Prostate gland (tissue), 2 donors: ENCODE measurements around the gene GUCY1A2.

Experiments used
- POLR2A ChIP-seq: fragments of 450-650 bp; IDR thresholded peaks from one replicate; pipeline ENCODE4 v1.6.1; 2016; ENCODE audit warnings: antibody characterized with exemption, mild to moderate bottlenecking
- POLR2AphosphoS5 ChIP-seq: sonication (generic); formaldehyde crosslinking; IDR thresholded peaks from one replicate; pipeline ENCODE4 v1.6.1; 2017; ENCODE audit warnings: antibody characterized with exemption
- TF ChIP-seq, protein P1 (sequence below), 4 experiments: fragments of 200-600 bp in 2 of 4; fragments of 450-650 bp in 2 of 4; sonication (generic) in 2 of 4; IDR thresholded peaks; 1 replicate in 3 of 4; 2 replicates in 1 of 4; pipeline ENCODE4 v1.5.1; 2016 to 2019; ENCODE audit warnings: antibody characterized with exemption in 4 of 4, mild to moderate bottlenecking in 2 of 4, moderate library complexity in 2 of 4

DNA sequence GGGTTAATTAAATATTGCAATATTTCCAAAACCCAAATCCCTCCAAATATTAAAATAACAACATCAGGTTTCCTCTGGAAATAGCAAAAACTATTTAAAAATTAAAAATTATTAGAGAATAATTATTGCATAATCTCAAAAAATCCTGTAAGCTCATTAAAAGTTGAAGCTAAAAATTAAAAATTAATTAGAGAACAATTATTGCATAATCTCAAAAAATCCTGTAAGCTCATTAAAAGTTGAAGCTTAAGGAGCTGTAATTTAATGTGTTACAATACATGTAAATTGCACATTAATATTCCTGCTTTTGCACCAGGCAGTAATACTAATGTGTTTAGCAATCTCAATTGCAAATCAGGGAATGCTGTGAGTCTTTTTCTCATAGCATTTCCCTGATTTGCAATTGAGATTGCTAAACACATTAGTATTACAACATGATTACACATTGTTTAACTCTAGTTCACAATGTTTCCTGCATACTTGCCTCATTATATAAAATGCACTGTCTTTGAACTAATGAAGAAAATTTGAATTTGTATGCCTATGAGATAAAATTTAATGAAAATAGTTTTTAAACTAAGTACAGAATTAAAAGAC lies 247.7 kb downstream of the GUCY1A2 start:
- no peak for TF ChIP-seq POLR2A
- TF ChIP-seq, protein P1, sequence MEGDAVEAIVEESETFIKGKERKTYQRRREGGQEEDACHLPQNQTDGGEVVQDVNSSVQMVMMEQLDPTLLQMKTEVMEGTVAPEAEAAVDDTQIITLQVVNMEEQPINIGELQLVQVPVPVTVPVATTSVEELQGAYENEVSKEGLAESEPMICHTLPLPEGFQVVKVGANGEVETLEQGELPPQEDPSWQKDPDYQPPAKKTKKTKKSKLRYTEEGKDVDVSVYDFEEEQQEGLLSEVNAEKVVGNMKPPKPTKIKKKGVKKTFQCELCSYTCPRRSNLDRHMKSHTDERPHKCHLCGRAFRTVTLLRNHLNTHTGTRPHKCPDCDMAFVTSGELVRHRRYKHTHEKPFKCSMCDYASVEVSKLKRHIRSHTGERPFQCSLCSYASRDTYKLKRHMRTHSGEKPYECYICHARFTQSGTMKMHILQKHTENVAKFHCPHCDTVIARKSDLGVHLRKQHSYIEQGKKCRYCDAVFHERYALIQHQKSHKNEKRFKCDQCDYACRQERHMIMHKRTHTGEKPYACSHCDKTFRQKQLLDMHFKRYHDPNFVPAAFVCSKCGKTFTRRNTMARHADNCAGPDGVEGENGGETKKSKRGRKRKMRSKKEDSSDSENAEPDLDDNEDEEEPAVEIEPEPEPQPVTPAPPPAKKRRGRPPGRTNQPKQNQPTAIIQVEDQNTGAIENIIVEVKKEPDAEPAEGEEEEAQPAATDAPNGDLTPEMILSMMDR (IDR thresholded peaks at IDR 0.05) = no peak
- no peak for TF ChIP-seq POLR2AphosphoS5
